Measurements from ENCODE around the gene MAP6D1.

MAP6D1 gene

DNA sequence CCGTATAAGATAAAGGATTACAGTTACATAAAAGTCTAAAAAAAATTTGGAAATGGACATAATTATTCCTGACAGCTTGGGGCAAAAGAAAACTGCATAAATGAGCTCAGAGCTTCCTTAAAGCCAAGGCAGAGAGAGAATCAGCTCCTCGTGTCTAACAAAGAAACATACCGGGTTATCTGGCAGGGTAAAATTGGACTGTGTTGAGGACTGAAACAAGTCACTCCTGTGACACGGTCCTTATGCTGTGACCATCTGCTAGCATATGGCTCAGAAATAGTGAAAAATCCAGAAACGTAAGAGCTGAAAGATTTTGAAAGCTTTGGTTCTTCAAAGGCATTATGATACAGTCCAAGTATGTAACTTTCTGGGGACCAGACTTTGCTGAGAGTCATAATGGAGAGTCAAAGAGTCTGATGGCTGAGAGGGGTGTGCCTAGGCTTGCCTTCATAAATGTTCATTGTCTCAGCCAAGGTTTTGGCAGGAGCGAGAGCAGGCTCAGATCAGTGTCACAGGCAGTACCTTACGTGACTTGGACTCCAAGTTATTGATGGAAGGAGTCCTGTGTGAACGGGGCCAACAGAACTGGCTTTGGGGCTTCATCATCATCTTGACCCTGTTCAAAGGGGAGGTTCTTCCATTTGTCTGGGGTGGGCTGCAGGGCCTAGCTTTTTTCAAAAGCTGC lies 12.5 kb downstream of the MAP6D1 start:
- H3K4me3 ChIP-seq (replicated peaks in 1 of 2; ENCODE audit: low read depth in 2 of 2, low read length in 2 of 2), result no peak overlapping the region
- no peak for TF ChIP-seq CTCF (IDR thresholded peaks at IDR 0.05; ENCODE audit: low read depth, low read length)
- no peak for DNase-seq (ENCODE audit: low read depth in 2 of 2)

- H3K4me3 ChIP-seq (replicated peaks in 1 of 2; ENCODE audit: low read depth in 2 of 2, low read length in 2 of 2), result no peak overlapping the region
- no peak for DNase-seq (ENCODE audit: low read depth in 2 of 2)
- TF ChIP-seq CTCF (IDR thresholded peaks at IDR 0.05; ENCODE audit: low read depth, low read length), result no peak
These were observed 13.7 kb downstream of the MAP6D1 start for GRCh38 chr3:183811638-183812037.

DNA sequence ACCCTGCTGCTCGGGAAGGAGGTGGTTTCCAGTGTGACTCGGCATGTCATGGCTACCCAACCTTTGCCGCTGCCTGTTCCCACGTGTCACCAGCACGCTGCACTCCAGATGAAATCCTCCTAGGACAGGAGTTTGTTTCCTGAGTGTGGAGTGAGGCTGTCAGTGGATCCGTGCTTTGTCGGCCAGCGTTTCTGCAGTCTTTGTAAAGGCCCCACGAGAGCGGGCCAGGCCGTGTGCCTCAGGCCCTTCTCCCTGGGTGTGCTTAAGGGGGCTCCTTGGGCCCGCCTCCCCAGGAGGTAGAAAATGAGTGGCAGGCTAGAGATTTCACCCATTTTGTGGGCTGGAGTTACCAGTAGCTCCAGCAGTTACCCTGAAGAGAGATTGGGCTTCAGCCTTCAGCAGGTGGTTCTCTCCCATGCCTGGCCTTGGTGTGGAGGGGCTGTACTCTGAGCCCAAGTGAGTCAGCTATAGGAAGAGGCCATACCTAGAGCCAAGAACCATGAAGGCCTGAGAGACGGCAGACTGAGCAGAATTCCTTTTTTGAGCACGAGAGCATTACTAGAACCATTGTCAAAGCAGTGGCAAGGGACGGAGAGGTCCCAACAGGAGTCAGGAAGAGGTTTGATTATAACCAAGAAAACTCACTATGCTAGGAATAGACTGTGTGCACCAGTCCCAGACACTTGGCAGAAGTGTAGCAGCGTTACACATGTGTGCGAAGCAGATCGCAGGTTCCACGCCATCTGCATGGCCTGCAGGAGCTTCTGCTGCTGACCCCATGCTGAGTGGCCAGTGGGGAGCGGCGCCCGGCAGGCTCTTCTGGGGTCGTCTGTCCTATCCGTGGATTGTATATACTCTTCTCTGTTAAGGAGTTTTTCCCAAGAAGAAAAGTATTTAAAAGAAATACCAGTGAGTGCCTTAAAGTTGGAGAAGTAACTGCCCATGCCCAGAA lies 14.5 kb downstream of the MAP6D1 start:
- DNase-seq (ENCODE audit: low read depth in 2 of 2), result no peak
- TF ChIP-seq CTCF (IDR thresholded peaks at IDR 0.05; ENCODE audit: low read depth, low read length), result no peak
- H3K4me3 ChIP-seq (replicated peaks in 1 of 2; ENCODE audit: low read depth in 2 of 2, low read length in 2 of 2), result no peak overlapping the region

DNA sequence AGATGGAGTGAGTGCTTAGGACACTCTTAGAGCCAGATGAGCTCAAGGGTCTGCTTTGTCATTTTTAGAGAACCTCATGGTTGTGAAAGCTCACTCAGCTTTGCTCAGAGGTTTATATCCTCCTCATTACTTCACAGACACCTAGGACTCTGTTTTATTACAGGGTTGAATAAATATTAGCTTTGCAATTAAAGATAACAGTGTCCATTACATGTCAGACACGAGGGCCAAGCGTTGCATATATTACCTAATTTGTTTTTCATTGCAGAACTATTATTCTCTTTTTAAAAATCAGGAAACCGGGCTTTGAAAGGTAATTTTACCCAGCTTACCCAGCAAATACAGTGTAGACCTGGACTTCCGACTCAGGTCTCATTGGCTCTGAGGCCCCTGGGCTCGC lies 16.1 kb downstream of the MAP6D1 start:
- TF ChIP-seq CTCF (IDR thresholded peaks at IDR 0.05; ENCODE audit: low read depth, low read length), result no peak
- H3K4me3 ChIP-seq (replicated peaks in 1 of 2; ENCODE audit: low read depth in 2 of 2, low read length in 2 of 2), result no peak overlapping the region
- DNase-seq (ENCODE audit: low read depth in 2 of 2), result no peak

- H3K4me3 ChIP-seq (replicated peaks in 1 of 2; ENCODE audit: low read depth in 2 of 2, low read length in 2 of 2), result no peak overlapping the region
- DNase-seq (ENCODE audit: low read depth in 2 of 2), result no peak
- TF ChIP-seq CTCF (IDR thresholded peaks at IDR 0.05; ENCODE audit: low read depth, low read length), result no peak
These were observed 17.0 kb downstream of the MAP6D1 start for GRCh38 chr3:183808355-183808754.

DNA sequence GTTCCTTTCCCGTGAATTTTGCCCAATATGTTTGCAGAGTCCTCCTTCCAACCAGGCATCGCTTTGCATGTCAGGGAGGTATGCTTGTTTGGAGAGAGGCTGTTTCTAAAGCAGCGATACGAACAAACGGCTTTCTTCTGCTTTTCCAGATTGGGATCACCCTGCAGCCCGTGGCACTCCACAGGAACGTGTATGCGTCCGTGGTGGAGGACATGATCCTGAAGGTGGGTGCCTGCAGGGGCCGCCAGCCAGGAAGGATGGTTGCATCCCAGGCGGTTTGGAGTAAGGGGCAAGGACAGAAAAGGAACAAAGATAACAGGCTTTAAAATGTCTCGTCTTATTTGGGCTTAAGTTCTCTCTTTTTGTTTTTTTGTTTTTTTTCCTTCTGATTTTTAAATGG lies 17.5 kb downstream of the MAP6D1 start:
- TF ChIP-seq CTCF (IDR thresholded peaks at IDR 0.05; ENCODE audit: low read depth, low read length), result no peak
- no peak for DNase-seq (ENCODE audit: low read depth in 2 of 2)
- no peak overlapping the region for H3K4me3 ChIP-seq (replicated peaks in 1 of 2; ENCODE audit: low read depth in 2 of 2, low read length in 2 of 2)
